Liver (tissue), 3 donors: Measurements from ENCODE around the gene ARPIN.

ENCODE experiments used
- ATF3 ChIP-seq: IDR thresholded peaks from 2 replicates; pipeline ENCODE4 v1.6.1; 2016; ENCODE audit warnings: antibody characterized with exemption
- HNF4A ChIP-seq, 2 donors: conservative IDR thresholded peaks; 2 replicates each; pipeline ENCODE4 v1.6.1; 2016; ENCODE audit warnings: antibody characterized with exemption in 2 of 2, mild to moderate bottlenecking in 2 of 2
- JUND ChIP-seq, 2 donors: IDR thresholded peaks; 2 replicates each; pipeline ENCODE4 v1.6.1; 2016; ENCODE audit warnings: antibody characterized with exemption in 2 of 2
- NR2F2 ChIP-seq: IDR thresholded peaks from 2 replicates; pipeline ENCODE4 v1.6.1; 2016; ENCODE audit warnings: antibody characterized with exemption
- RAD21 ChIP-seq, 2 donors: IDR thresholded peaks; 2 replicates each; pipeline ENCODE4 v1.6.1; 2016; ENCODE audit warnings: antibody characterized with exemption in 2 of 2, mild to moderate bottlenecking in 2 of 2
- SP1 ChIP-seq: IDR thresholded peaks from 2 replicates; pipeline ENCODE4 v1.6.1; 2018; ENCODE audit warnings: antibody characterized with exemption, mild to moderate bottlenecking
- YY1 ChIP-seq: IDR thresholded peaks from 2 replicates; pipeline ENCODE4 v1.6.1; 2016; ENCODE audit warnings: antibody characterized with exemption, mild to moderate bottlenecking
- TF ChIP-seq, protein P1 (sequence below): IDR thresholded peaks from 2 replicates; pipeline ENCODE4 v1.6.1; 2016; ENCODE audit warnings: antibody characterized with exemption
- TF ChIP-seq, protein P2 (sequence below): fragments of 150-350 bp; IDR thresholded peaks from 2 replicates; pipeline ENCODE4 v1.5.1; 2017; ENCODE audit warnings: improper control_type of control experiment, low read depth, low read length; ENCODE audit not compliant: missing input control
- donor health status: healthy.
- donor health status: healthy.

DNA sequence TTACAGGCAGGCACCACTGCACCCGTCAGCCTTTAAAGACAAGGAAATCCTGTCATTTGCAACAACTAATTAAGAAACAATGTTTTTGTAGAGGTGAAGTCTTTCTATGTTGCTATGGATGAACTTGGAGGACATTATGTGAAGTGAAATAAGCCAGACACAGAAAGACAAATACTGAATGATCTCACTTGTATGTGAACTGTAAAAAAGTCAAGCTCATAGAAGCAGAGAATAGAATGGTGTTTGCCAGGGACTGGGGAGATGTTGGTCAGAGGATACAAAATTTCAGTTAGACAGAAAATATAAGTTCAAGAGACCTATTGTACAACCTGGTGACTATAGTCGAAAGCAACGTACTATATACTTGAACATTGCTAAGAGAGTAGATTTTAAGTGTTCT, 27.2 kb upstream of the ARPIN start:
- TF ChIP-seq, protein P1, sequence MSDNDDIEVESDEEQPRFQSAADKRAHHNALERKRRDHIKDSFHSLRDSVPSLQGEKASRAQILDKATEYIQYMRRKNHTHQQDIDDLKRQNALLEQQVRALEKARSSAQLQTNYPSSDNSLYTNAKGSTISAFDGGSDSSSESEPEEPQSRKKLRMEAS: no peak
- TF ChIP-seq, protein P2, sequence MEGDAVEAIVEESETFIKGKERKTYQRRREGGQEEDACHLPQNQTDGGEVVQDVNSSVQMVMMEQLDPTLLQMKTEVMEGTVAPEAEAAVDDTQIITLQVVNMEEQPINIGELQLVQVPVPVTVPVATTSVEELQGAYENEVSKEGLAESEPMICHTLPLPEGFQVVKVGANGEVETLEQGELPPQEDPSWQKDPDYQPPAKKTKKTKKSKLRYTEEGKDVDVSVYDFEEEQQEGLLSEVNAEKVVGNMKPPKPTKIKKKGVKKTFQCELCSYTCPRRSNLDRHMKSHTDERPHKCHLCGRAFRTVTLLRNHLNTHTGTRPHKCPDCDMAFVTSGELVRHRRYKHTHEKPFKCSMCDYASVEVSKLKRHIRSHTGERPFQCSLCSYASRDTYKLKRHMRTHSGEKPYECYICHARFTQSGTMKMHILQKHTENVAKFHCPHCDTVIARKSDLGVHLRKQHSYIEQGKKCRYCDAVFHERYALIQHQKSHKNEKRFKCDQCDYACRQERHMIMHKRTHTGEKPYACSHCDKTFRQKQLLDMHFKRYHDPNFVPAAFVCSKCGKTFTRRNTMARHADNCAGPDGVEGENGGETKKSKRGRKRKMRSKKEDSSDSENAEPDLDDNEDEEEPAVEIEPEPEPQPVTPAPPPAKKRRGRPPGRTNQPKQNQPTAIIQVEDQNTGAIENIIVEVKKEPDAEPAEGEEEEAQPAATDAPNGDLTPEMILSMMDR: no peak
- TF ChIP-seq YY1 (no peak), RAD21 (IDR thresholded peaks at IDR 0.05) (no peak), SP1 (no peak), JUND (IDR thresholded peaks at IDR 0.05) (no peak), HNF4A (conservative IDR thresholded peaks at IDR 0.05) (no peak), NR2F2 (no peak), ATF3 (no peak)
